Activated naive CD8-positive, alpha-beta T cell treated with anti-CD3 and anti-CD28 coated beads for 36 hours (primary cell): ENCODE data around the gene CYP2D6. TPM values are rescaled to one million over a fixed set of nuclear protein-coding genes. Genes with fewer than 3 reads are reported as not detected.
A peak's percentile ranks its signal among the peaks of the same experiment; 100 is the strongest.
"Not testable (repeated sequence)": the region's sequence is repeated elsewhere in the genome, so short reads cannot be mapped to it uniquely, and the experiment has no call there.

Experiments used
- DNase-seq: peaks from one replicate; pipeline ENCODE4 v3.0.0; 2021
- H3K27ac Mint-ChIP-seq: one replicate; pipeline ENCODE4 v1.8.0; 2022; ENCODE audit warnings: mild to moderate bottlenecking, moderate library complexity, mixed read lengths
- H3K27me3 Mint-ChIP-seq: one replicate; pipeline ENCODE4 v1.8.0; 2022; ENCODE audit warnings: mild to moderate bottlenecking, mixed read lengths
- H3K36me3 Mint-ChIP-seq: one replicate; pipeline ENCODE4 v1.8.0; 2021; ENCODE audit warnings: mild to moderate bottlenecking, mixed read lengths
- H3K4me1 Mint-ChIP-seq: one replicate; pipeline ENCODE4 v1.8.0; 2021; ENCODE audit warnings: mixed read lengths
- H3K4me3 Mint-ChIP-seq: one replicate; pipeline ENCODE4 v1.8.0; 2022; ENCODE audit warnings: mild to moderate bottlenecking, moderate library complexity, mixed read lengths
- H3K9me3 Mint-ChIP-seq: one replicate; pipeline ENCODE4 v1.8.0; 2022; ENCODE audit warnings: mixed read lengths
- total RNA-seq, 2 experiments: library from RNA; stranded (reverse); gene quantifications; one replicate each; pipeline ENCODE4 v1.2.3, GENCODE V29; 2021

CYP2D6 gene
- total RNA-seq, 2 experiments from 2014 or later: 1.6 to 2.4 TPM

DNA sequence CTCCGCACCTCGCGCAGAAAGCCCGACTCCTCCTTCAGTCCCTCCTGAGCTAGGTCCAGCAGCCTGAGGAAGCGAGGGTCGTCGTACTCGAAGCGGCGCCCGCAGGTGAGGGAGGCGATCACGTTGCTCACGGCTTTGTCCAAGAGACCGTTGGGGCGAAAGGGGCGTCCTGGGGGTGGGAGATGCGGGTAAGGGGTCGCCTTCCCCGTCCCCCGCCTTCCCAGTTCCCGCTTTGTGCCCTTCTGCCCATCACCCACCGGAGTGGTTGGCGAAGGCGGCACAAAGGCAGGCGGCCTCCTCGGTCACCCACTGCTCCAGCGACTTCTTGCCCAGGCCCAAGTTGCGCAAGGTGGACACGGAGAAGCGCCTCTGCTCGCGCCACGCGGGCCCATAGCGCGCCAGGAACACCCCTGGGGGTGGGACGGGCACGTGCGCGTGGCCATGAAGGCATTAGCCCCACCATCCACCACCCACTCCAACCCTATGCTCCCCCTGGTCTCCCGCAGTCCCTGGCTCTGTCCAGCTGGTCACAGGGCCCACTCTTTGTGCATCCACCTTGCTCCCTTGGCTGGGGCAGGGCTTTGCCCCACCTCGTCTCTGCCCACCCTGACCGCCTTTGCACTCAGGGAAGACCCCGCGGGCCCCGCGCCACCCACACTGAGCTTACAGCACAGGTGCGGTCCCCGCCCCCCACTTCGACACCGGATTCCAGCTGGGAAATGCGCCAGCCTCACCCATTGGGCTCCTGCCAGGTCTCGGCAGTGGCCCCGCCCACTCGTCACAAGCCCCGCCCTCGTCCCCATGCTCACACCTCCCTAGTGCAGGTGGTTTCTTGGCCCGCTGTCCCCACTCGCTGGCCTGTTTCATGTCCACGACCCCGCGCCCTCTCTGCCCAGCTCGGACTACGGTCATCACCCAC is 1.6 kb downstream of the CYP2D6 start:
- not testable (repeated sequence) for H3K27me3 Mint-ChIP-seq, DNase-seq, H3K36me3 Mint-ChIP-seq, H3K4me1 Mint-ChIP-seq, H3K27ac Mint-ChIP-seq, H3K9me3 Mint-ChIP-seq, H3K4me3 Mint-ChIP-seq

- not testable (repeated sequence) for H3K36me3 Mint-ChIP-seq, H3K27me3 Mint-ChIP-seq, H3K4me1 Mint-ChIP-seq, DNase-seq, H3K9me3 Mint-ChIP-seq, H3K4me3 Mint-ChIP-seq, H3K27ac Mint-ChIP-seq
Measured at GRCh38 chr22:42128007-42128406, 2.6 kb downstream of the CYP2D6 start.

- H3K4me1 Mint-ChIP-seq: no peaks in the 10 kb centered on the region
- H3K9me3 Mint-ChIP-seq: no peaks in the 10 kb centered on the region
- no peak overlapping the region for H3K27ac Mint-ChIP-seq
- H3K4me3 Mint-ChIP-seq: no peak overlapping the region
- no peak for DNase-seq
- no peaks in the 10 kb centered on the region for H3K36me3 Mint-ChIP-seq
- no peaks in the 10 kb centered on the region for H3K27me3 Mint-ChIP-seq
Measured at GRCh38 chr22:42127606-42128005, 3.0 kb downstream of the CYP2D6 start.

- H3K4me1 Mint-ChIP-seq: peaks cover 32% of the 10 kb centered on the region
- H3K27me3 Mint-ChIP-seq, H3K36me3 Mint-ChIP-seq, H3K4me3 Mint-ChIP-seq, H3K9me3 Mint-ChIP-seq, H3K27ac Mint-ChIP-seq, DNase-seq: not testable (repeated sequence)
Measured at GRCh38 chr22:42123529-42123928, 7.1 kb downstream of the CYP2D6 start.

GRCh38 chr22:42120231-42121021 is 10.2 kb downstream of the CYP2D6 start:
- not testable (repeated sequence) for H3K9me3 Mint-ChIP-seq, H3K27me3 Mint-ChIP-seq
- Mint-ChIP-seq H3K4me3 (peak overlapping the region; percentile 78), H3K36me3 (peaks cover 11% of the 10 kb centered on the region), H3K4me1 (peaks cover 32% of the 10 kb centered on the region), H3K27ac (peak overlapping the region; percentile 97)
- peak; percentile 44 for DNase-seq

GRCh38 chr22:42116848-42117424 is 13.7 kb downstream of the CYP2D6 start:
- Mint-ChIP-seq H3K4me1 (peaks cover 26% of the 10 kb centered on the region), H3K27me3 (peaks cover 2% of the 10 kb centered on the region), H3K4me3 (no peak overlapping the region), H3K9me3 (peaks cover 7% of the 10 kb centered on the region), H3K36me3 (peaks cover 17% of the 10 kb centered on the region), H3K27ac (no peak overlapping the region)
- DNase-seq: no peak

GRCh38 chr22:42115420-42115830 is 15.2 kb downstream of the CYP2D6 start:
- H3K27me3 Mint-ChIP-seq, DNase-seq, H3K27ac Mint-ChIP-seq, H3K9me3 Mint-ChIP-seq, H3K4me3 Mint-ChIP-seq: not testable (repeated sequence)
- Mint-ChIP-seq H3K36me3 (peaks cover 17% of the 10 kb centered on the region), H3K4me1 (peaks cover 12% of the 10 kb centered on the region)

DNA sequence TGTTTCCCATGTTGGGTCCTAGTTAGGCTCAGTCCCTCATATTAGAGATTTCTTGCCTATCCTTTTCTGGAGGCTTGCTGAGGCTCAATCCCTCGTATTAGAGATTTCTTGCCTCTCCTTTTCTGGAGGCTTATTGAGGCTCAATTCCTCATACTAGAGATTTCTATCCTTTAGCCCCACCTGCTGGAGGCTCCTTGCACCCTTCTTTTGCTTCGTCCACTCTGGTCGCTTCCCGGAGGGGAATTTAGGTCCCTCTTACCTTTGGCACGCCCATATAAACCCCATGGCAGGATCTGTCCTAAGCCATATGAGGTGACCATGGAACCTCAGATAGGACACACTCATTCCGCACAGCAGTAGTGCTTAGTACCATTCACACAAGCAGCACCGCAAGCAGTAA is 15.9 kb downstream of the CYP2D6 start:
- Mint-ChIP-seq H3K9me3 (peaks cover 7% of the 10 kb centered on the region), H3K27ac (no peak overlapping the region), H3K27me3 (no peaks in the 10 kb centered on the region), H3K4me1 (peaks cover 6% of the 10 kb centered on the region), H3K36me3 (peaks cover 17% of the 10 kb centered on the region), H3K4me3 (no peak overlapping the region)
- no peak for DNase-seq

- not testable (repeated sequence) for H3K9me3 Mint-ChIP-seq, DNase-seq, H3K27me3 Mint-ChIP-seq
Measured at GRCh38 chr22:42112793-42113192, 17.8 kb downstream of the CYP2D6 start.

DNA sequence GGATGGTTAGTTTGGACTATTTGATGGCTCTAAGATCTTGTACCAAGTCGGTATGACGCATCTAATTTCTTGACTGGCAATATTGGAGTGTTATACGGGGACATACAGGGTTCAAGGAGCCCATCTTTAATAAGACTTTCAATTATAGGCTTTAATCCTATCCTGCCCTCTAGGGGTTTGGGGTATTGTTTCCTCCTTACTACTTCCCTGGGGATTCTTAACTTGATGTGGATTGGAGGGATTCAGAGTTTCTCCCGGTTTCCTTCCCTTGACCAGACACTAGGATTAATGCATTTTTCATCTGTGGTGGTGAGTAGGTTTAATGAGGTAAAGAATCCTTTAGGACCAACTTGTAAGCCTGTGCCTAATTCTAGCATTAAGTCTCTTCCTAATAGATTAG is 18.8 kb downstream of the CYP2D6 start:
- Mint-ChIP-seq H3K27me3 (no peaks in the 10 kb centered on the region), H3K27ac (no peak overlapping the region), H3K4me3 (no peak overlapping the region), H3K4me1 (no peaks in the 10 kb centered on the region), H3K36me3 (peaks cover 15% of the 10 kb centered on the region), H3K9me3 (peaks cover 7% of the 10 kb centered on the region)
- no peak for DNase-seq

More at GRCh38 chr22:42112793-42113192, 17.8 kb downstream of the CYP2D6 start:
- not testable (repeated sequence) for H3K4me1 Mint-ChIP-seq, H3K27ac Mint-ChIP-seq, H3K4me3 Mint-ChIP-seq
- peaks cover 17% of the 10 kb centered on the region for H3K36me3 Mint-ChIP-seq

GRCh38 chr22:42108848-42109247 is 21.8 kb downstream of the CYP2D6 start:
- H3K4me1 Mint-ChIP-seq: no peaks in the 10 kb centered on the region

DNA sequence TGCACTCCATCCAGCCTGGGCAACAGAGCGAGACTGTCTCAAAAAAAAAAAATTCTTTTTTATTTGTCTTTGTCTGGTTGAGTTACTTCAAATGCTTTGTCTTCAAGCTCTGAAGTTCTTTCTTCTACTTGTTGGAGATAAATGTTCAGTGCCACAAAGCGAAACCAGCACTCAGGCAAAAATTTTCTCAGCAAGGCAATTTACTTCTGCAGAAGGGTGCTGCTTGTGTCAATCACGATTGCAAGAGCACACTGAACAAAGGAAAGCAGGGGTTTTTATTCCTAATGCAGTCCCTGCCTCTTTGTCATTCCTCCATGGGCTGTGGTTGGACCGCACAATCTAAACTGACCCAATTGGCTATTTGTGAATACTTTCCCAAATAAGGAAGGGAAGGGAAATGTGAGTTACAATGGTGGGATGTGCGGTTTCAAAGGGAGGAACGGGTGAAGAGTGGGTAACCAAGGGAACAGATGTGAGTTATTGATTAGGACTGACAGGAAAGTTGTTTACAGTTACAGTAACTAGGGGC is 26.2 kb downstream of the CYP2D6 start:
- not testable (repeated sequence) for H3K4me3 Mint-ChIP-seq, H3K4me1 Mint-ChIP-seq, DNase-seq, H3K27ac Mint-ChIP-seq, H3K27me3 Mint-ChIP-seq
- Mint-ChIP-seq H3K36me3 (peaks cover 33% of the 10 kb centered on the region), H3K9me3 (peaks cover 22% of the 10 kb centered on the region)

More at GRCh38 chr22:42108848-42109247, 21.8 kb downstream of the CYP2D6 start:
- H3K4me3 Mint-ChIP-seq: no peak overlapping the region
- H3K9me3 Mint-ChIP-seq: peaks cover 5% of the 10 kb centered on the region
- no peak for DNase-seq
- peaks cover 10% of the 10 kb centered on the region for H3K36me3 Mint-ChIP-seq
- H3K27me3 Mint-ChIP-seq: no peaks in the 10 kb centered on the region
- H3K27ac Mint-ChIP-seq: no peak overlapping the region

DNA sequence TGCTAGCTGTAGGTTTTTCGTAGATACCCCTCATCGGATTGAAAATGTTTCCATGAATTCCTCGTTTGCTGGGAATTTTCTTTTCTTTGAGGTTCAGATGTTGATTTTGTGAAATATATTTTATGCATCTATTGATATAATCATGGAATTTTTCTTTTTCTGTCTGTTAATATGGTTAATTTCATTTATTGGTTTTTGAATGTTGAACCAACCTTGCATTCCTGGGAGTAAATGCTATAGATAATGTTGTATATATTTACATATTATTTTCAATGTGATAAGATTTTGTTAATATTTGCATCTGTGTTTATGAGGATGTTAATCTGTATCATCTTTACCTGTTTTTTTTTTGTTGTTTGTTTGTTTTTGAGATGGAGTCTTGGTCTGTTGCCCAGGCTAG is 29.4 kb downstream of the CYP2D6 start:
- peaks cover 24% of the 10 kb centered on the region for H3K9me3 Mint-ChIP-seq
- H3K27ac Mint-ChIP-seq: no peak overlapping the region
- H3K4me3 Mint-ChIP-seq: no peak overlapping the region
- no peaks in the 10 kb centered on the region for H3K4me1 Mint-ChIP-seq
- no peak for DNase-seq
- H3K27me3 Mint-ChIP-seq: no peaks in the 10 kb centered on the region
- H3K36me3 Mint-ChIP-seq: peaks cover 49% of the 10 kb centered on the region

DNA sequence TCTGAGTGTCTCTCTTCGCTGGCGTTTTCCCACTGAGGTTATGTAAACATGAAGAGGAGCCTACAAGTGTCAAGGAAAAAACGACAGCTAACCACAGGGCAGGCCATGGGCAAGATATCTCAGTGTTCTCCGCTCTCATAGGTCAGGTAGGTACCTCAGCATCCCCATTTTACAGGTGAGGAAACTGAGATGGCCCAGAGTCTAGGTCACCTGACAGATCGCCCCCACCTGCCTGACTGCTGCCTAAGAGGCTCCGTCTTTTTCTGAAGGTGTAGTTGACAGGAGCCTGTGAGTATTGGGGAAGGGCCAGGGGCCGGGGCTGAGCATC is 39.2 kb downstream of the CYP2D6 start:
- peak overlapping the region; percentile 100 for H3K27ac Mint-ChIP-seq
- H3K36me3 Mint-ChIP-seq: peaks cover 26% of the 10 kb centered on the region
- peaks cover 20% of the 10 kb centered on the region for H3K4me1 Mint-ChIP-seq
- peaks cover 5% of the 10 kb centered on the region for H3K9me3 Mint-ChIP-seq
- no peaks in the 10 kb centered on the region for H3K27me3 Mint-ChIP-seq
- no peak for DNase-seq
- H3K4me3 Mint-ChIP-seq: peak overlapping the region; percentile 97
